ENCODE results near the gene PI4KB.
"Not testable (repeated sequence)": the region's sequence is repeated elsewhere in the genome, so short reads cannot be mapped to it uniquely, and the experiment has no call there.

The PI4KB gene

DNA sequence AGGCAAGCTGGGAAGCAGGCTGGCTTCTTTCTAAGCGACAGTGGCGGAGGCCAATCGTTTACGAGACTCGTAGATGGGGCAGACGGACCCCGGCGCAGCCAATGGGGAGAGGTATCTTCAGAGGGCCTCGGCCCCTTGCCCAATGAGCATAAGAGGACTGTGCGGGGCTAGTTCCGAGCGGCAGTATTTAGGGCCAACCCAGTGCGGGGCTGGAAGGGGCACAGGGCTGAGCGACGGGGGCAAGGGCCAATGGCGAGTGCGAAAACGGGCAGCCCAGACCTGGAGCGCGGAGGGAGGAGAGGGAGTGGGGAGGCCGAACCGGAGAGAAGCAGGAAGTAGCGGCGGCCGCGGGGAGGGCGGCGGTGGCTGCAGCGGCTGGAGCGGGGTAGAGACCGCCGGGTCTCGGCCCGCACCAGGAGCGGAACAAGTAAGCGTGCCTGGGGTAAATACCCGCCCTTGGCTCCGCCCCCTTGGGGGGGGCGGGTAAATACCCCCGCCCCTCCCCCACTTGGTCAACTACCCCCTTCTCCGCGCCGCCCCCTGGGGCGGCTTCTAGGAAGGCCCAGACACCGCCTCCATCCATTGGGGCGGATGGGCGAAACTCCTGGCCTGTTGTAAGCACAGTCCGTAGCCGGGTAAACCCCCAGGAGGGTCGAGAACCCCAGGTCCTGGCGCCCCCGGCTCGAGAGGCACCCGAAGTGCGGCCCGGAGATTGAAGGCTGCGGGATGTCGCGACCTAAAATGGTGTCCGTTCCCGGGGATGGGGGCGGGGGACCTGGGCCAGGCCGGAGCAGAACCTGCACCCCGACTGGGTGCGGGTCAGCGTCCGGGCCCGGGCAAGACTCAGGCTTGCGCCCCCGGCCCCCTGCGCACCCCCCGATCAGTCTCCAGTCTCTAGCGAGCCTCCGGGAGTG, 45.0 kb downstream of the PI4KB start, which contains the start of gene ZNF687:
Gene ZNF687 (plus strand): TSS at position 331 of the 914 bp plus-strand sequence. CDS start 3,993 bp downstream, outside the sequence.
- in situ Hi-C loops (cut with MboI; ENCODE audit: low sequenced_read_pairs): no loop called here

- in situ Hi-C loops (cut with MboI; ENCODE audit: low sequenced_read_pairs): no loop called here
Measured at GRCh38 chr1:151281225-151281968, 45.8 kb downstream of the PI4KB start.

- in situ Hi-C loops (cut with MboI; ENCODE audit: low sequenced_read_pairs): no loop called here
Measured at GRCh38 chr1:151277249-151277648, 50.0 kb downstream of the PI4KB start.

GRCh38 chr1:151275341-151275740, 51.9 kb downstream of the PI4KB start:
- in situ Hi-C loops (cut with MboI; ENCODE audit: low sequenced_read_pairs): not testable (repeated sequence)

DNA sequence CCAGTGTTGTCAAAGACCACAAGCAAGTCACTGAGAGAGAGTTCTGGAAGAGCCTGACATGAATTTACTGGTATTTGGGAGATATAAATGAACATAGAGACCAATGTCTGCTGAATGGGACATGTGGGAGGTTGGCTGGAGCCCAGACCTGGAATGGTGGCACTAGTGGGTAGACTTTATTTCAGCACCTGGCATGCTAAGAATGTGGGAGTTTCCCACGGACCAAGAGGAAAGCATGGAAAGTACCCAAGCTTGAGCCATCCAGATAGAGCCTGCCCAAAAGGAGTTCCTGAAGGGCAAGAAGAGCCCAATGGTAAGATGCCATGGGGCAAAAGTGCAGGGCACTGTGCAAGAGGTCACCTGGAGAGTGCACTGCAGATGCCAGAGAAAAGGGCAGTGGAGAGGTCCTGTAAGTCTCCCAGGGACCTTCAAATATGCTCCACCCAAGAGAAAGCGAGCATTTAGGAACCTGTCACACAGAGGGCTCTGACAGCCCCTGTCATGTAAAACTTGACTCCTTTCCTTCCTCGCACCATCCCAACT, 53.2 kb downstream of the PI4KB start:
- in situ Hi-C loops (cut with MboI; ENCODE audit: low sequenced_read_pairs): no loop called here

DNA sequence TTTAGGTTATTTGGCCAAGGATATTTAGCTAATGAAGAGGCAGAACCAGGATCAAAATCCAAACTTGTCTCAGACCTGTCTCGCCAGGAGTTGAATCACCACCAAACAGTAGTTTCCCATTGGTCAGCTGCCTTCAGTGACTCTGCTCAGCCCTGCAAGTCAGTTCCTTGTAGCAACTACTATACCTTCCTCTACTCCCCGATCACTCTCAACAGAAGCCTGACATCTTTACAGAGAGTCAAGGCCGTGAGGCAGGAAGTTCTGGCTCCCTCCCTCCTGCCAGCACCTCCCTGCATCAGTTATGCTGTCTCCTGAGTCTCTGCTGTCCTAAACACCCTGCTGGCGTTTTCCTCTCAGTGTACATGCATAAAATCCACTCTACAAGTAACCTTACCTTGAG, 59.5 kb downstream of the PI4KB start:
- in situ Hi-C loops (cut with MboI; ENCODE audit: low sequenced_read_pairs): no loop called here

- in situ Hi-C loops (cut with MboI; ENCODE audit: low sequenced_read_pairs): no loop called here
Measured at GRCh38 chr1:151266821-151267220, 60.4 kb downstream of the PI4KB start.

DNA sequence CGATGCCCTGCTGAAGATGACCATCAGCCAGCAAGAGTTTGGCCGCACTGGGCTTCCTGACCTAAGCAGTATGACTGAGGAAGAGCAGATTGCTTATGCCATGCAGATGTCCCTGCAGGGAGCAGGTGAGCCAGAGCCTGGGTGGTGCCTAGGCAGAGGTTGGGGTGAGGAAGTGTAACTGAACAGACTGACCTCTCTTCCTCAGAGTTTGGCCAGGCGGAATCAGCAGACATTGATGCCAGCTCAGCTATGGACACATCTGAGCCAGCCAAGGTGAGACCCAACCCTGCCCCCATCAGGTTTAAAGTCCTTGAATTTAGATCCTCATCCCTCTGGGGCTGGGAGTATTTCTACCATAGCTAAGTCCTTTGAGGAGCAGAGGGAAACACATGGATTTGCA, 60.9 kb downstream of the PI4KB start:
- in situ Hi-C loops (cut with MboI; ENCODE audit: low sequenced_read_pairs): no loop called here

GRCh38 chr1:151265446-151266236, 61.6 kb downstream of the PI4KB start:
- in situ Hi-C loops (cut with MboI; ENCODE audit: low sequenced_read_pairs): no loop called here

- in situ Hi-C loops (cut with MboI; ENCODE audit: low sequenced_read_pairs): no loop called here
Measured at GRCh38 chr1:151259351-151259750, 67.9 kb downstream of the PI4KB start.

DNA sequence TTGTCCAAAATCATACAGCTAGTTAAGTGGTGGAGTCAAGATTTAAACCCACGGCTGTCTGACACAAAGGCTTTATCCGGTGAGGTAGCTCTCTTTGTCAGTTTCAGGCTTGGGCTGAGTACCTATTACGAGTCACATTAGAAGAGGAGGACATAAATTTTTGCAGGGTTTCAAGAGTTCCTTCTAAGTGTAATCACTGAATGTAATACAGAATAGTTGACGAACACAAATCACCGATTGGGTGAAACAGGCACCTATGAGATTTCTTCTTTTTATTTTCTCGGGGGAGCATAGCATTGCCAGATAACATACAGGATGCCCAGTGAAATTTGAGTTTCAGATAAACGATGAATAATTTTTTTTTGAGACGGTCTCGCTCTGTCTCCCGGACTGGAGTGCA, 71.8 kb downstream of the PI4KB start:
- in situ Hi-C loops (cut with MboI; ENCODE audit: low sequenced_read_pairs): no loop called here

DNA sequence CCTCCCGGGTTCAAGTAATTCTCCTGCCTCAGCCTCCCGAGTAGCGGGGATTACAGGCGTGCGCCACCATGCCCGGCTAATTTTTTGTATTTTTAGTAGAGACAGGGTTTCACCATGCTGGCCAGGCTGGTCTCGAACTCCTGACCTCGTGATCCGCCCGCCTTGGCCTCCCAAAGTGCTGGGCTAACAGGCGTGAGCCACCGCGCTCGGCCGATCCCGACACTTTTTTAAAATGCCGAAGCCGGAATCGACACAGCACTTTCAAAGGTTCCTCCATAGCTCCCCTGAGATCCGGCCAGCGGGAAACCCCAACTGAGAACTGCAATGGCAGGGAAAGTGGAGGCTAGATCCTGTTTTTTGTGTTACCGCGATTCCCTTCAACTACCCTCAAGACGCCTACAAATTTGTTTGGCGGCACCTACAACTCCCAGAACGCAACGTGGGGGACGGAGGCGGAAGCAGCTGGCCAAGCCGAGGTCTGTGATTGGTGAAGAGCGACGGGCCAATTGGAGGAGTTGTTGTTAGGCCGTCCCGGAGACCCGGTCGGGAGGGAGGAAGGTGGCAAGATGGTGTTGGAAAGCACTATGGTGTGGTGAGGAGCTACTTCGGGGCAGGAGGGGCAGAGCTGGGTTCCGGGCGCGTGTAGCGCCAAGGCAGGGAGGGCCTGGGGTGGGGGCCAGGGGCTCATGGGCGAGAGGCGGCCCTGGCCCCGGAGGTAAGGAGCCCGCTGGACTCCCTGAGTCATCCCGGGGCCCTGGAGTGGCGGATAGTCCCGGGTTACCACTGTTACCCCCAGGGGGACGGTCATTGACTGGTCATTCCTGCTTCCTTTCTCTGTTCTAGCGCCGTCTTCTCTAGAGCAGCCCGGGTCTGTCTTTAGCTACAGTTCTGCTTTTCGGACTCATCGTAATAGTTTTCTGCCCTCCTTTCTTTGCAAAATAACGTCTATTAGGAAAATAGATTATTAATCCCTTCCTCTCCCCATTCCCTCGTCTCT, 72.7 kb downstream of the PI4KB start, which contains the start of gene PSMD4:
Gene PSMD4 (plus strand): TSS at position 518 of the 997 bp plus-strand sequence. CDS start 49 bp downstream, at position 567.
- in situ Hi-C loops (cut with MboI; ENCODE audit: low sequenced_read_pairs): no loop called here

DNA sequence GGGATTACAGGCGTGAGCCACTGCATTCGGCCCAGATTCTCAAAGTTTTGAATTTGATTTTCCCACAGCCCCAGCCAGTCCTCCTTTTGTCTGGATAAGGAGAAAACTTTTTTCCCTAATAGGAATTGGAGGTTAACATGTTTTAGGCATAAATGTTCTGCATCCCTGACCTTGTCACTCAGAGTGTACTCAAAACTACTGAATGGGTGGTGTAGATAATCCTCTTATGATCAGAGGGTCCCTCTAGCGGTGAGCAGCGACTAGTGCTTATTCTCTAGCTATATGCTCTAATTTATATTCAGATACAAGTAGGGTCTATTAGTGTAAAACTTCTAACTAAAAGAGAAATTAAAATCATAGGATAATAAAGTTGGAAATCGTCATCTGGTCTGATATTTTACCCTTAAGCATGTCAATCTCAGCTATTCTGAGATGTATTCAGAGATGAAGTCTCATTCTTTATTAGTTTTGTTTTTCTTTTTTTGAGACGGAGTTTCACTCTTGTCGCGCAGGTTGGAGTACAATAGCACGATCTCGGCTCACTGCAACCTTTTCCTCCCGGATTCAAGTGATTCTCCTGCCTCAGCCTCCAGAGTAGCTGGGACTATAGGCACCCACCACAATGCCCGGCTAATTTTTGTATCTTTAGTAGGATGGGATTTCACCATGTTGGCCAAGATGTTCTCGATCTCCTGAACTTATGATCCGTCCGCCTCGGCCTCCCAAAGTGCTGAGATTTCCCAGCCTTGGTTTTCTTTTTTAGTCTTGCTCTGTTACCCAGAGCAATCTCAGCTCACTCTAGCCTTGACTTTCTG, 75.4 kb downstream of the PI4KB start:
- in situ Hi-C loops (cut with MboI; ENCODE audit: low sequenced_read_pairs): no loop called here

- in situ Hi-C loops (cut with MboI; ENCODE audit: low sequenced_read_pairs): no loop called here
Measured at GRCh38 chr1:151246786-151247185, 80.4 kb downstream of the PI4KB start.

GRCh38 chr1:151243683-151244216, 83.5 kb downstream of the PI4KB start:
- in situ Hi-C loops (cut with MboI; ENCODE audit: low sequenced_read_pairs): no loop called here

DNA sequence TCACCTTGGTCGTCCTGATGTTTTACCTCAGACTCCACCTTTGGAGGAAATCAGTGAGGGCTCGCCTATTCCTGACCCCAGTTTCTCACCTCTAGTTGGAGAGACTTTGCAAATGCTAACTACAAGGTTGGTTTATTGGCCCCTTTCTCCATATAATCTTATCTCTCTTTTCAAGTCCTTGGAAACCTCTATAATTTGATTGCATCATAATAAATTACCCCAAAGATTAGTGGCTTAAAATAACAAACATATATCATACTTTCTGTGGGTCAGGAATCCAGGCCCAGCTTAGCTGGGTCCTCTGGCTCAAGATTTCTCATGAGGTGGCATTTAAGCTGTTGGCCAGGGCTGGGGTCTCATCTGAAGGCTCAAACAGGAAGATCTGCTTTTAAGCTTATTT, 84.8 kb downstream of the PI4KB start:
- in situ Hi-C loops (cut with MboI; ENCODE audit: low sequenced_read_pairs): no loop called here

Data from HL-60/S4 (cell line).